Measurements from ENCODE around the gene HOXD4. TPM values are rescaled to one million over a fixed set of nuclear protein-coding genes. Genes with fewer than 3 reads are reported as not detected.

The HOXD4 gene
- total RNA-seq, 4 donors from 2014 or later = 1.9 to 3.1 TPM; not detected in 2

DNA sequence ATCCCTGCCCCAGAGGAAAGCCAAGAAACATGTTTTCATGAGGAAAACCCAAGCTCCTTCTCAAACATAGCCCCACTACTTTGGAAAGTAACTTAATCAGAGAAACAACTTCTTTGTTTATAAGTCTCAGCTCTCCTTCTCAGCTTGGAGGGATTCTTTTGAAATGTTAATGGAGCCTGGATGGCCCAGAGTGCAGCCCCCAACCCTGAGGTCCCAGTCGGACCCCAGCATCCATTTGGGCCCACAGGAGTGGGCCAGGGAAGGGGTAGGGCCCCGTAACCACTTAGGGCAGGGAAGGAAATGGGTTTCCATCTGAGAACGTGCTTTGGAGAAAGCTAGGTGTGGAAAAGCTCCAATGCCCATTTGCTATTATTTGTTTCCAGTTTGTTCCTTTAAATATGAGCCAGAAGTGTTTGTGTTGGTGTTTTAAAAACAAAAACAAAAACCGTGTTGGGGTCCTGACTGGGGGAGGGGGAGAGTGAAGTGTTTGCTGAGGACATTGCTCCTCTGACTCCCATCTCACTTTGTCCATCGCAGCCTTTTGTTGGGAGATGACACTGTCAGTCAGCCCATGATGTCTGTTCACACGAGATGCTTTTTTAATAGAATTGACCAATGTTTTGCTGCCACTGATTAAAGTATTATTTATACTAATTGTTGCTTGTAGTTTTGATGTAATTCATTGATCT, 4.2 kb downstream of the HOXD4 start:
- H3K36me3 ChIP-seq = peaks cover 6% of the 10 kb centered on the region
- no peak overlapping the region for H3K4me3 ChIP-seq
- no peaks in the 10 kb centered on the region for H3K9me3 ChIP-seq
- H3K27ac ChIP-seq = no peak overlapping the region
- peaks cover 46% of the 10 kb centered on the region for H3K4me1 ChIP-seq
- TF ChIP-seq, protein P1, sequence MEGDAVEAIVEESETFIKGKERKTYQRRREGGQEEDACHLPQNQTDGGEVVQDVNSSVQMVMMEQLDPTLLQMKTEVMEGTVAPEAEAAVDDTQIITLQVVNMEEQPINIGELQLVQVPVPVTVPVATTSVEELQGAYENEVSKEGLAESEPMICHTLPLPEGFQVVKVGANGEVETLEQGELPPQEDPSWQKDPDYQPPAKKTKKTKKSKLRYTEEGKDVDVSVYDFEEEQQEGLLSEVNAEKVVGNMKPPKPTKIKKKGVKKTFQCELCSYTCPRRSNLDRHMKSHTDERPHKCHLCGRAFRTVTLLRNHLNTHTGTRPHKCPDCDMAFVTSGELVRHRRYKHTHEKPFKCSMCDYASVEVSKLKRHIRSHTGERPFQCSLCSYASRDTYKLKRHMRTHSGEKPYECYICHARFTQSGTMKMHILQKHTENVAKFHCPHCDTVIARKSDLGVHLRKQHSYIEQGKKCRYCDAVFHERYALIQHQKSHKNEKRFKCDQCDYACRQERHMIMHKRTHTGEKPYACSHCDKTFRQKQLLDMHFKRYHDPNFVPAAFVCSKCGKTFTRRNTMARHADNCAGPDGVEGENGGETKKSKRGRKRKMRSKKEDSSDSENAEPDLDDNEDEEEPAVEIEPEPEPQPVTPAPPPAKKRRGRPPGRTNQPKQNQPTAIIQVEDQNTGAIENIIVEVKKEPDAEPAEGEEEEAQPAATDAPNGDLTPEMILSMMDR (IDR thresholded peaks at IDR 0.05) = no peak
- TF ChIP-seq POLR2AphosphoS5 (IDR thresholded peaks at IDR 0.05) (no peak), EP300 (IDR thresholded peaks at IDR 0.05) (no peak), POLR2A (IDR thresholded peaks at IDR 0.05) (no peak)
- H3K27me3 ChIP-seq = peaks cover 99% of the 10 kb centered on the region
- DNase-seq (ENCODE audit: low spot score in 2 of 2) = no peak
- WGBS = 68% methylated on average over 6 of the region's 6 CpGs

DNA sequence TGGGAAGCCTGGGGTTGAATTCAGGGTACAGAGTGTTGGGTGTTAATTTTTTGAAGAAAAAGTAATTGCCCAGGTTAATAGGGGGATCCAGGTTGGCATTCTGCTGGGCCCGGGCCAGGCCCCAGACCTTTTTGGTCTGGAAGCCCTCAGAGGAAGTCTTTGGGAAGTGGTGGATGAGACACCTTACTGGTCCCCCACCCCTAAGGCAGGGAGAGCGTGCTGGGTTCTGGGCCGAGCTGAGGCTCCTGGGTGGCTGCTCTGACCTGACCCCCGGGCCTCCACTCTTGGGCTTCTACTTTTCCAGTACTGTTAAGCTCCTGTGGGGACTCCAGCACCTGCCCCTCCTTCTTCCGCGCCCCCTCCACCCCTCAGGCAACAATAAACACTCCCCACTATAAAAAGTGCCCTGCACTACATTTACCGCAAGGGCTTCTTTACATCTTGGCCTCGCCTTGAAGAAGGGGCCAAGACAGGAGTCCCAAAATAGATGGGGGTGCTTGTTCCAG, 5.0 kb downstream of the HOXD4 start:
- H3K9me3 ChIP-seq = no peaks in the 10 kb centered on the region
- peaks cover 99% of the 10 kb centered on the region for H3K27me3 ChIP-seq
- WGBS = 65% methylated on average over 8 of the region's 8 CpGs
- H3K36me3 ChIP-seq = peaks cover 6% of the 10 kb centered on the region
- H3K4me3 ChIP-seq = peak overlapping the region; percentile 45
- TF ChIP-seq, protein P1 (IDR thresholded peaks at IDR 0.05) = no peak
- no peak for TF ChIP-seq POLR2A (IDR thresholded peaks at IDR 0.05)
- no peak for TF ChIP-seq POLR2AphosphoS5 (IDR thresholded peaks at IDR 0.05)
- DNase-seq (ENCODE audit: low spot score in 2 of 2) = no peak
- peaks cover 51% of the 10 kb centered on the region for H3K4me1 ChIP-seq
- no peak overlapping the region for H3K27ac ChIP-seq

DNA sequence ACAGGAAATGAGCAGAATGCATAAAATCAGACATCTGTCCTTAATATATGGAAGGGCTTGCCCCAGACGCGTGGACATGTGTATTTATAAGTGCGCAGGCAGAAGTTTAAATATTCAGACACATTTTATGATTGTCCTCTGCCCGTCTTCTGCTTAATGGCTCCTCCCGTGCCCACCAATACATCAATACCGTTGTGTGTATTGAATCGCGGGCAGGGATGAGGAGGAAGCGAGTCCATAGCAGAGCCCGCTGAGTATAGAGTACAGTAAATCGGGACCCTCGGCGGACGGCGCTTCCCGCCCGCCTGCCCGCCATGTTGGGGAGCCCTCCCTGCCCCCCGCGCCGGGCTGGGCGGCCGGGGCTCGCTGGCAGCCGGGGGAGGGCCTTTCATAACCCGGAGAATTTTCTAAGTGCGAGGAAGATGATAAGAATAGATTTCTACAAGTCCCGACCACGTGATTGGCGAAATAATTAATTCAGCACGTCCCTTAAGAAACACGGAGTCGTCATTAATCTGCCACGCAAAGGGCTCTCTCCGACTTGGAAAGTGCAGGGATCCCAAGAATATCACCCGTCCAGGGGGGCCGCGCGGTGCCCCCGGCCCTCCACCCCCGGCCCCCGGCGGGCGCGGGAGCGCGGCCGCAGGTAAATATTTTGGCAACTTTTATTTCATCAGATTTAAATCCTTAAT, 5.6 kb downstream of the HOXD4 start, which contains the start of gene HOXD3:
Gene HOXD3 (plus strand): TSS at position 501 of the 692 bp plus-strand sequence. CDS start 11,808 bp downstream, outside the sequence.
- Histone ChIP-seq H3K9me3 (no peaks in the 10 kb centered on the region), H3K36me3 (peaks cover 6% of the 10 kb centered on the region), H3K4me3 (peak within 1 kb of the TSS; percentile 45), H3K4me1 (peaks cover 52% of the 10 kb centered on the region), H3K27me3 (peaks cover 99% of the 10 kb centered on the region), H3K27ac (no peak within 1 kb of the TSS)
- no peak for DNase-seq (ENCODE audit: low spot score in 2 of 2)
- no peak for TF ChIP-seq POLR2A (IDR thresholded peaks at IDR 0.05)
- no peak for TF ChIP-seq EP300 (IDR thresholded peaks at IDR 0.05)
- TF ChIP-seq, protein P1 (IDR thresholded peaks at IDR 0.05) = no peak
- TF ChIP-seq POLR2AphosphoS5 (IDR thresholded peaks at IDR 0.05) = no peak
- 31% methylated on average over 13 of the region's 48 CpGs for WGBS

DNA sequence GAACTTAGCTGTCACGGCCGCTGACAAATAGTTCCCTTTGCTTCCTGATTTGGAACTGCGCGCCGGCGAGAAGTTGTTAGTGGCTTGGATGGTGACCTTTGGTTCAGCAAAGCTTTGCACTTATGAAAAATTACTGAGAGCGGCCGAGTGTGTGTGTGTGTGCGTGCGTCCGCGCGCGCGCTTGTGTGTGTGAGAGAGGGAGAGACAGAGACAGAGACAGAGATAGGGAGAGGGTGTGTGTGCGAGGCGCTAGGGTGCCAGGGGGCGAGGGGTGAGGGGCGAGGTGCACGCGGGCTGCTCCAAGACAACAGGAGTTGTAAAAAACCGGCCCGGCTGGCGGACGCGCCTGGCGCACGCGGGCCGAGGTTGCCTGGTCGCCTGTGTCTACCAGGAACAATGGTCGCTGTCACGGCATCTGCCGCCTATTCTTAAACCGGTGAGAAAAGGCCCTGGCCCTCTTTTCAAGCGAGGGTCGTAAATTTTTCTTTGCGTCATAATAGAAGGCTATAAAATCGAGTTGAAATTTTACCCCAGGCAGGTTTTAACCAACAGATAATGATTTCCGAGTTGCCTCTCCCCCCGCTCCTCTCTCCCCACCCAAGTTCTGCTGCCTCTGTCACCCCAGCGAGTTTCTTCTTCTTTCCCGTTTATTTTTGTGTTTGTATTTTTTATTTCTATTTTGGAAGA, 6.3 kb downstream of the HOXD4 start:
- WGBS = 5% methylated on average over 33 of the region's 43 CpGs
- Histone ChIP-seq H3K4me1 (peaks cover 53% of the 10 kb centered on the region), H3K9me3 (no peaks in the 10 kb centered on the region), H3K27me3 (peaks cover 99% of the 10 kb centered on the region), H3K36me3 (peaks cover 6% of the 10 kb centered on the region), H3K27ac (no peak overlapping the region), H3K4me3 (peak overlapping the region; percentile 45)
- TF ChIP-seq POLR2A (IDR thresholded peaks at IDR 0.05) (no peak), POLR2AphosphoS5 (IDR thresholded peaks at IDR 0.05) (no peak), EP300 (IDR thresholded peaks at IDR 0.05) (no peak)
- TF ChIP-seq, protein P1 (IDR thresholded peaks at IDR 0.05) = no peak
- peak in 1 of 2 donors; percentile 58 for DNase-seq (ENCODE audit: low spot score in 2 of 2)

Data from suprapubic skin (tissue), 4 donors.